GM23338 (cell line): ENCODE data around the gene ADAMTS19. TPM values are rescaled to one million over a fixed set of nuclear protein-coding genes. Genes with fewer than 3 reads are reported as not detected.

Source experiments
- CTCF ChIP-seq, 2 experiments: fragments of 200-600 bp in 1 of 2; sonication (generic) in 1 of 2; conservative IDR thresholded peaks; 2 replicates each; pipeline versions ENCODE4 v1.5.1 to v1.6.1; 2016 to 2017; ENCODE audit warnings: antibody characterized with exemption in 2 of 2, low read depth in 2 of 2, mild to moderate bottlenecking in 2 of 2, moderate library complexity in 1 of 2
- ETS1 ChIP-seq: IDR thresholded peaks from 2 replicates; pipeline ENCODE4 v1.6.1; 2016; ENCODE audit warnings: antibody characterized with exemption
- EZH2phosphoT487 ChIP-seq: fragments of 200-600 bp; sonication (generic); IDR thresholded peaks from one replicate; pipeline ENCODE4 v1.8.1; 2018; ENCODE audit warnings: antibody characterized with exemption; ENCODE audit not compliant: unreplicated experiment
- REST ChIP-seq: IDR thresholded peaks from one replicate; pipeline ENCODE4 v1.6.1; 2018; ENCODE audit warnings: antibody characterized with exemption; ENCODE audit not compliant: unreplicated experiment
- STAT1 ChIP-seq: IDR thresholded peaks from one replicate; pipeline ENCODE4 v1.6.1; 2016; ENCODE audit warnings: antibody characterized with exemption; ENCODE audit not compliant: unreplicated experiment
- ZNF331 ChIP-seq: fragments of 250-450 bp; sonication (Bioruptor Pico); IDR thresholded peaks from 2 replicates; pipeline ENCODE4 v1.5.0; 2020; ENCODE audit warnings: low read depth, mild to moderate bottlenecking, moderate library complexity
- ZNF462 ChIP-seq: fragments of 250-450 bp; sonication (Bioruptor Pico); IDR thresholded peaks from 2 replicates; pipeline ENCODE4 v1.5.0; 2020; ENCODE audit warnings: mild to moderate bottlenecking, moderate library complexity
- polyA plus RNA-seq: library from polyadenylated mRNA; unstranded; fragments of >200 nt; fragmentation: Nextera tagmentation; extraction: Ambion mirVana; gene quantifications from 2 replicates; pipeline ENCODE4 v1.2.1, GENCODE V29; 2016
- total RNA-seq: library from RNA; depleted of rRNA; stranded (reverse); fragments of >200 nt; shearing (Covaris generic); gene quantifications from 2 replicates; pipeline ENCODE4 v1.2.3, GENCODE V29; 2014

The ADAMTS19 gene
- total and polyA plus RNA-seq, 2 experiments from 2014 or later = 6.0 to 27.4 TPM

GRCh38 chr5:129670957-129671500 is 210.9 kb downstream of the ADAMTS19 start (continued):
- TF ChIP-seq ZNF462 (no peak), STAT1 (no peak), CTCF (conservative IDR thresholded peaks at IDR 0.05; ENCODE audit: low read depth in 2 of 2) (no peak), REST (no peak), ZNF331 (CRISPR knock-in tag) (no peak), ETS1 (no peak), EZH2phosphoT487 (no peak)
